NCI-H2081 treated with DMSO at 0.1 percent for 48 hours (cell line): Measurements from ENCODE around the gene KCNH1.
"Not testable (repeated sequence)": the region's sequence is repeated elsewhere in the genome, so short reads cannot be mapped to it uniquely, and the experiment has no call there.

Experiments
- DNase-seq: peaks from one replicate; lab custom pipeline; 2025; lab: John Stamatoyannopoulos, UW

KCNH1 gene

GRCh38 chr1:210681158-210681557 is 452.8 kb downstream of the KCNH1 start:
- DNase-seq: no peak

- no peak for DNase-seq
Measured at GRCh38 chr1:210678306-210678705, 455.6 kb downstream of the KCNH1 start.

DNA sequence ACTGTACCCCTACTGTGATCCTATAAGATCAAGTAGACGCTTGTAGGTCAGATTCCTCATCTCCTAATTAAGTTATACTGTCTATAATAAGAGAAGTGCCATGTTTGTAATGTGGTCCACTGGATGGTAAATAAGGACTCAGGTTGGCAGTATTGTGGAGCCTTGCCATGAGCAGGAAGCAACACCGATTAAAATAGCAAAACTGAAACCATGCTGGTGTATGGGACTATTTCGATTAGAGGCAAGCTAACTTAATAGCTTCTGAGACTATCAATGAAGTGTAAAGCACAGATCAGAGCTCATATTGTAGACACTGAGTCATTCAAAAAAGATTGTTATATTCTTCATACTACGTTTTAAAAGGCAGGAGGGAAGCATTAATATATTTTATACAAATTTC is 456.4 kb downstream of the KCNH1 start:
- DNase-seq: no peak

DNA sequence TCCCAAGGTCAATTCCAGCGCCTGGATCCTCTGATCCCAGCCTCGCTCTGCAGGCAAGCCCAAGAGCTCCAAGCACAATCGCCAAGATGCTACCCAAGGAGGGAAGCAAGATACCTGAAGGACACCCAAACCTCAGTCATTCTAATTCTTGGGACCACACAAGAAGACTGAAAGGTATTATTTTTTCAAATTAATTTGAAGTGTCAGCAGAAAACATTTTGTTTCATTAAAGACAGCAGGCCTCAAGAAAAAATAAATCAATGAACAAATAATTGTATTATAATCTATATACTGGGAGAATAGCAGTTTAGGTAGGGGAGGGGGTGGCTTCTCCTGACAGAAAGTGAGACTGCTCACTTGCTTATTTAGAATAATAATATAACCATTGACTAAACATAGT is 457.4 kb downstream of the KCNH1 start:
- no peak for DNase-seq

- DNase-seq: no peak
Measured at GRCh38 chr1:210674151-210674550, 459.8 kb downstream of the KCNH1 start.

- no peak for DNase-seq
Measured at GRCh38 chr1:210669951-210670350, 464.0 kb downstream of the KCNH1 start.

DNA sequence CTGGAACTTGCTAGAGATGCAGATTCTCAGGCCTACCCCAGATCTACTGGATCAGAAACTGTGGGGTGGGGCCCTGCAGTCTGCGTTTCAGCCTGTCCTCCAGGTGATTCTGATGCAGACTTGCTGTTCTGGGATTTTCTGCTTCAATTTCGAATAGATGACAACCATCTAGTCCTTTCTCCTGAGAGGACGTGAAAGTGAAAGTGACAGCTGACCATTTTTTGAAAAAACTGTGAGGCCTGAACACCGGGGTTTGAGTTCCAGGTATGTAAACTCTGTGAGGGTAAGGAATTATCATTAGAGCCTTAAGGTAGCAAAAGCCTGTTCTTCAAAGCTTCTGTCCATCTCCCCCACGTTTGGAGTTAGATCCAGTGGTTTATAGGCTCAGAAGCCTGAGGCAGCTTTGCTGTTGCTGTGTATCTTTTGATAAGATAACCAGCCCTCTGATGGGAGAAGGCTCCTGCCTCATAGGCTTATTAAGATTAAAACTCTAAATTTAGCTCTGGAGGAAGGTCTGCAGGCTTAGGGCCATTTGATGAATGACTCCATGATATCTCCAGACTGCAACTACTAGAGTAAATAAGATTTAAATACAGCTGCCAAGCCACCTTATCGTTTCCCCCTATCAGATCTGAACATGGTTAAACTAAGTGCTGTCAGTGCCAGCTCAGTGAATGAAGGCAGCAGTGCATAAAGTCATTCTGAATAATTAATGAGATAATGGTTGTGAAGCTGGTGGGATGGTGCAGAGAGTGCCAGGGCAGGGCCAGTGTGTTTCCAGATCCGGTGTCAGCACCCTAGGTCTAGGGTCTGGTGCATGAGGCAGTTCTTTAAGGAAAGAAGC is 470.0 kb downstream of the KCNH1 start:
- DNase-seq: peak; percentile 73

DNA sequence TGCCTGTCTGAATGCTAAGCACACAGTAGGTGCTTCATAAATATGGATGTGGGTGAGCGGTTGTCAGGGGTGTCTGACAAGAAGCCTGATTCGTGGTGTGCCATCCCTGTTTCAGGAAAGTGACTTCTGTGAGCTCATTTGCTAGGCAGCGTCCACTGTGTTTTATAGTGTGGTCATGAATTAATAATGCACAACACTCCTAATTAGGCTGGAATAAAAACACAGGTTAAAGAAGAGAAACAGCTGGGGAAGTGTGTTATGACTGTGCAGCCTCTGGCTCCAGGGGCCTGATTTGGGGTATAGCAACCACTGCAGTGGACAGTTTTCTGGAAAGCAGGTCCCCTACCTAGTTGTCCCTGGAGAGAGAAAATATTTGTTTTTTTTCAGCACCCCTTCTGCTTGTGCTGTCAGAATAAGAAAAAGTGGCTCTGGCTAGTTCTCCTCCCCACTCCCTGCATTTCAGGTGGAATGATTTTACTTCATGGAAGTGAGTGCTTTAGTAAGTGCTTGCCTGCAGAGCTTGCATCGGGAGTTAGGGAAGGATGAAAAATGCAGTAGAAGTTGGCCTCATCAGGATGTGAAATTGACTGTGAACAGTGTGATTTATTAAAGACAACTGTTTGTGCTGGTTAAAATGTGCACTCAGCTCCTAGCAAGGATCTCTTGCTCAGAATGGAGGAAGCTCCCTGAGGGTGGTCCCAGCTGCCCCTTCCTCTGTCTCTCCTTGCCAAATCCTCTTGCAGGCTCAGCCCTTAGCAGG is 471.5 kb downstream of the KCNH1 start:
- DNase-seq: no peak

DNA sequence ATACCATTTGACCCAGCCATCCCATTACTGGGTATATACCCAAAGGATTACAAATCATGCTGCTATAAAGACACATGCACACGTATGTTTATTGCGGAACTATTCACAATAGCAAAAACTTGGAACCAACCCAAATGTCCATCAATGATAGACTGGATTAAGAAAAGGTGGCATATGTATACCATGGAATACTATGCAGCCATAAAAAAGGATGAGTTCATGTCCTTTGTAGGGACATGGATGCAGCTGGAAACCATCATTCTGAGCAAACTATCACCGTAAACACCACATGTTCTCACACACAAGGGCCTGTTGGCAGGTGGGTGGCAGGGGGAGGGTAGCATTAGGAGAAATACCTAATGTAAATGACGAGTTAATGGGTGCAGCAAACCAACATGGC is 472.4 kb downstream of the KCNH1 start:
- DNase-seq: not testable (repeated sequence)

- DNase-seq: no peak
Measured at GRCh38 chr1:210657806-210658205, 476.1 kb downstream of the KCNH1 start.

GRCh38 chr1:210655511-210655910 is 478.4 kb downstream of the KCNH1 start:
- DNase-seq: no peak

DNA sequence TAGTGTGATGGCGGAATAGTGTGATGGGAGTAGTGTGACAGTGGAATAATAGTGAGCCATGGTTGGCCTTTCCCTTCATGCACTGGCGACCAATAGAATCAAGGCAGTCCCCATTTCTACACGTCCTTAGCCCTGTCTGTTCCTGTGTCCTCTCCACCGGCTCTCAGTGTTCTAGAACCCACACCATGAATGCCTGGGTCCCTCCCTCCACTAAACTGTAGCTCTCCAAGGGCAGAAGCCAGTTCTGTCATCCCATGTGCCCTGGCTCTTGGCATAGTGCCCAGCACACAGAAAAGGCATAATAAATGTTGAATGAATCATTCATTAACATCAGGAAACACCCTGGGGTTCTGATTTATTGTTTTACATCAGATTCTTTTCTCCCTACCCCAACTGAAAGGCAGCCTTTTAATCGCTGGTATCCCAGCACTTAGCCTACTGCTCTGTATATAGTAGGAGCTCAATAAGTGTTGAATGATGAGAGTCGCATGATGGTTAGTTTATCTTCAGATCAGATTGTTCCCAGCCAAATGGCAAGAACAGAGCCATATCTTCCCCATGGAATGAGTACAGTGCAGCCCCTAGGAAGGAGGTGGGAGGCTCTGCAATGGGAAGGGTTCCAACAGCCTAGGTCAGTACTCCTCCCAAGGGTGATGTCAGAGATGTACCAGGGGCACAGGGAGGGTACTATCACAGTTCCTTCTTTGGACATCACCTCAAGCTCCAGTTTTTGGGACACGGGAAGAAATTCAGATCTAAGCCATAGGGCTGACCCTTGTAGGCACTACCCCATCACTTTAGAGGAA is 479.6 kb downstream of the KCNH1 start:
- DNase-seq: no peak

DNA sequence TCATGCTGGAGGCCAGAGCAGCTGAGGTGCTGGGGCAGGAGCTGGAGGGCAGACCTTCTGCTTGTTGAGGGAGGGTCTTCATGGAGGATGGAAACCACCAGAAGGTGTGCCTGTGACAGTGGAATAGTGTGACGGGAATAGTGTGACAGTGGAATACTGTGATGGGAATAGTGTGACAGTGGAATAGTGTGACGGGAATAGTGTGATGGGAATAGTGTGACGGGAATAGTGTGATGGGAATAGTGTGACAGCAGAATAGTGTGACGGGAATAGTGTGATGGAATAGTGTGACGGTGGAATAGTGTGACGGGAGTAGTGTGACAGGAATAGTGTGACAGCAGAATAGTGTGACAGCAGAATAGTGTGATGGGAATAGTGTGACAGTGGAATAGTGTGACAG is 480.2 kb downstream of the KCNH1 start:
- DNase-seq: no peak

DNA sequence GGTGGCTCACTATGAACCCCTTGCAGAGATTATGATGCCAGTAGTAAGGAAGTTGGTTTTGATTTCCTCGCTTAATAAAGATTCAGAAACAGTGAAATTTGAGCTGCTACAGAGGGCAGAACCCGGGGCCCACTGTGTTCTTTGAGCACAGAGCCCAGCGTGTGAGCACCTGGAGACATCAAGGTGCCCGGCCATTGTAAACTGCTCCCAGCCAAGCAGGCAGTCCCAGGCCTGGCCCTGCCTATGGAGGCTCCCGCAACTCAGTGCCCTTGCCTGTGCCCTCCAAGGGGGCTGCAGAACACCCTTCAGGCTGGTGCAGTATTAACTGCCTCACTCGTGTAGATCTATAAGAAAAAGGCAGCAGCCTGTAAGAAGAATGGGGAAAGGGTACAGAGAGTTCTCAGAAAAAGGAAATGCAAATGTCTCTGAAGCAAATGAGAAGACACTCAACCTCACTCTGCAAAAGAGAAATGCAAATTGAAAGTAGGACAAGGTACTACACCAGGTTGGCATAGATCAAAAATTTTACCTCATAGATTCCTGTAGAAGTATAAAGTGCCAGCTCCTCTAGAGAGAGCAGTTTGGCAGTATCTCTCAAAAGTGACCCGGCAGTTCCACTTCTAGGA is 481.5 kb downstream of the KCNH1 start:
- DNase-seq: no peak

- no peak for DNase-seq
Measured at GRCh38 chr1:210650403-210650802, 483.5 kb downstream of the KCNH1 start.

DNA sequence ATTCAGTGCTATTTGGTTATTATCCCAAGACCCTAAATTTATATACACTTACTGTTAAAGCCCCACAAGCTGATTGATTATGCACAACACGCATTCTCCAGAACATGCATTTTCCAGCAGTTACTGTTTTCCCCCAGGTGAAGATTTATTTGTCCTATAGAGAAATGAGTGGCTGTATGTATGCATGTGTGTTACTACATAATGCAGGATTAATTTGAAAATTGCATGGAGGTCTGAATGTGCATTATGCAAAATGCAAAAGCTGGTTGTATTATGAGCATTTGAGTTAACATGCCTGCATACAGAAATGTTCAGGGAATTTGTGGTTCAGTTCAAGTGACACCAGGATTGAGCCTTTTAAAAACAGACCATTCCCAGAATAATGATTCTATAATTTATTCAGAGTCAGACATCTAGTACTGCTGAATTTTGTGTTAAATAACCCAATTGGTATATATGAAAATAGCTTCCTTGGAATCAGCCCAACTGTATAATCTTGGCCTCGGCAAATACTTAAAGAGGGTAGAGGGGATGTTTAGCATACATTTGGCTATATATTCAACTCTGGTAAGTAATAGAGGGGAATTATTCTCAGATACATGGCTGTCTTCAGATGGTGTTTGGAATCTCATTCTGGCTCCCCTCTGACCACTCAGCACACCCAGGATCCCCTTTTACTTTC is 485.2 kb downstream of the KCNH1 start:
- DNase-seq: no peak

- no peak for DNase-seq
Measured at GRCh38 chr1:210647406-210648333, 486.3 kb downstream of the KCNH1 start.

- DNase-seq: no peak
Measured at GRCh38 chr1:210646258-210646616, 487.7 kb downstream of the KCNH1 start.

GRCh38 chr1:210645582-210646257 is 488.2 kb downstream of the KCNH1 start:
- no peak for DNase-seq

- DNase-seq: no peak
Measured at GRCh38 chr1:210641582-210641981, 492.4 kb downstream of the KCNH1 start.
